ENCODE data around the gene GINM1. TPM values are rescaled to one million over a fixed set of nuclear protein-coding genes. Genes with fewer than 3 reads are reported as not detected.

GINM1 gene
- total RNA-seq, 1 donor from 2014 or later = 36.5 TPM

- TF ChIP-seq EZH2 (IDR thresholded peaks at IDR 0.05; ENCODE audit: insufficient read depth, low read length) = no peak
- TF ChIP-seq, protein P1, sequence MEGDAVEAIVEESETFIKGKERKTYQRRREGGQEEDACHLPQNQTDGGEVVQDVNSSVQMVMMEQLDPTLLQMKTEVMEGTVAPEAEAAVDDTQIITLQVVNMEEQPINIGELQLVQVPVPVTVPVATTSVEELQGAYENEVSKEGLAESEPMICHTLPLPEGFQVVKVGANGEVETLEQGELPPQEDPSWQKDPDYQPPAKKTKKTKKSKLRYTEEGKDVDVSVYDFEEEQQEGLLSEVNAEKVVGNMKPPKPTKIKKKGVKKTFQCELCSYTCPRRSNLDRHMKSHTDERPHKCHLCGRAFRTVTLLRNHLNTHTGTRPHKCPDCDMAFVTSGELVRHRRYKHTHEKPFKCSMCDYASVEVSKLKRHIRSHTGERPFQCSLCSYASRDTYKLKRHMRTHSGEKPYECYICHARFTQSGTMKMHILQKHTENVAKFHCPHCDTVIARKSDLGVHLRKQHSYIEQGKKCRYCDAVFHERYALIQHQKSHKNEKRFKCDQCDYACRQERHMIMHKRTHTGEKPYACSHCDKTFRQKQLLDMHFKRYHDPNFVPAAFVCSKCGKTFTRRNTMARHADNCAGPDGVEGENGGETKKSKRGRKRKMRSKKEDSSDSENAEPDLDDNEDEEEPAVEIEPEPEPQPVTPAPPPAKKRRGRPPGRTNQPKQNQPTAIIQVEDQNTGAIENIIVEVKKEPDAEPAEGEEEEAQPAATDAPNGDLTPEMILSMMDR (IDR thresholded peaks at IDR 0.05; ENCODE audit: insufficient read depth, low read depth, low read length) = no peak
- FAIRE-seq (no peak), DNase-seq (ENCODE audit: low read depth) (no peak)
- H3K79me2 ChIP-seq (ENCODE audit: insufficient read depth, low read length) = no peaks in the 10 kb centered on the region
- H4K20me1 ChIP-seq (ENCODE audit: insufficient read depth, low read length) = no peaks in the 10 kb centered on the region
- H3K27me3 ChIP-seq (ENCODE audit: insufficient read depth, low read length) = no peaks in the 10 kb centered on the region
- Mint-ChIP-seq H3K36me3 (ENCODE audit: low read depth, unreplicated experiment) (no peaks in the 10 kb centered on the region), H3K4me1 (ENCODE audit: low read depth, unreplicated experiment) (no peaks in the 10 kb centered on the region), H3K4me3 (ENCODE audit: unreplicated experiment) (no peak overlapping the region), H3K9me3 (ENCODE audit: unreplicated experiment) (no peaks in the 10 kb centered on the region), H3K27ac (ENCODE audit: unreplicated experiment) (no peak overlapping the region), H3K27me3 (ENCODE audit: low read depth, unreplicated experiment) (no peaks in the 10 kb centered on the region)
- H3K4me3 ChIP-seq (ENCODE audit: insufficient read depth, low read depth, low read length) = no peak overlapping the region
- H3K4me1 ChIP-seq (ENCODE audit: insufficient read depth, low read length) = no peaks in the 10 kb centered on the region
- no peaks in the 10 kb centered on the region for H3K36me3 ChIP-seq (ENCODE audit: insufficient read depth, low read length)
- H3K4me2 ChIP-seq (ENCODE audit: low read length) = no peak overlapping the region
- no peak overlapping the region for H3K9ac ChIP-seq (ENCODE audit: low read length)
- no peak overlapping the region for H3K27ac ChIP-seq (ENCODE audit: low read depth, low read length)
- H3K9me3 ChIP-seq (ENCODE audit: insufficient read depth, low read depth, low read length) = no peaks in the 10 kb centered on the region
- H2AFZ ChIP-seq (ENCODE audit: low read depth, low read length) = no peak overlapping the region
These were observed 68.1 kb downstream of the GINM1 start for GRCh38 chr6:149634315-149634714.

- FAIRE-seq (no peak), DNase-seq (ENCODE audit: low read depth) (no peak)
- H3K4me1 ChIP-seq (ENCODE audit: insufficient read depth, low read length) = no peaks in the 10 kb centered on the region
- H3K27ac ChIP-seq (ENCODE audit: low read depth, low read length) = no peak overlapping the region
- H3K36me3 Mint-ChIP-seq (ENCODE audit: low read depth, unreplicated experiment) = no peaks in the 10 kb centered on the region
- H3K79me2 ChIP-seq (ENCODE audit: insufficient read depth, low read length) = peaks cover 3% of the 10 kb centered on the region
- H3K9me3 Mint-ChIP-seq (ENCODE audit: unreplicated experiment) = no peaks in the 10 kb centered on the region
- H3K4me2 ChIP-seq (ENCODE audit: low read length) = no peak overlapping the region
- TF ChIP-seq, protein P1 (IDR thresholded peaks at IDR 0.05; ENCODE audit: insufficient read depth, low read depth, low read length) = no peak
- TF ChIP-seq EZH2 (IDR thresholded peaks at IDR 0.05; ENCODE audit: insufficient read depth, low read length) = no peak
- no peaks in the 10 kb centered on the region for H3K9me3 ChIP-seq (ENCODE audit: insufficient read depth, low read depth, low read length)
- H3K4me3 Mint-ChIP-seq (ENCODE audit: unreplicated experiment) = no peak overlapping the region
- H3K27ac Mint-ChIP-seq (ENCODE audit: unreplicated experiment) = no peak overlapping the region
- no peaks in the 10 kb centered on the region for H3K36me3 ChIP-seq (ENCODE audit: insufficient read depth, low read length)
- H3K27me3 Mint-ChIP-seq (ENCODE audit: low read depth, unreplicated experiment) = no peaks in the 10 kb centered on the region
- no peak overlapping the region for H3K4me3 ChIP-seq (ENCODE audit: insufficient read depth, low read depth, low read length)
- no peaks in the 10 kb centered on the region for H4K20me1 ChIP-seq (ENCODE audit: insufficient read depth, low read length)
- no peaks in the 10 kb centered on the region for H3K4me1 Mint-ChIP-seq (ENCODE audit: low read depth, unreplicated experiment)
- H2AFZ ChIP-seq (ENCODE audit: low read depth, low read length) = no peak overlapping the region
- no peaks in the 10 kb centered on the region for H3K27me3 ChIP-seq (ENCODE audit: insufficient read depth, low read length)
- H3K9ac ChIP-seq (ENCODE audit: low read length) = no peak overlapping the region
These were observed 69.9 kb downstream of the GINM1 start for GRCh38 chr6:149636124-149636523.

Other genes starting within 250 kb of the GINM1 start
- 81.8 and 85.7 TPM in 2 replicates for gene TAB2, start 248.7 kb upstream of the GINM1 start, total RNA-seq
- gene SUMO4, start 166.1 kb upstream of the GINM1 start, total RNA-seq = 1.4 and 1.6 TPM in 2 replicates
- 0.05 and 0.10 TPM in 2 replicates for gene ZC3H12D, start 81.4 kb upstream of the GINM1 start, total RNA-seq
- gene PPIL4, start 20.3 kb upstream of the GINM1 start, total RNA-seq = 39.2 TPM in 2 replicates
- gene KATNA1, start 82.3 kb downstream of the GINM1 start, total RNA-seq = 13.7 and 14.3 TPM in 2 replicates
- gene LATS1, start 151.7 kb downstream of the GINM1 start, total RNA-seq = 25.6 and 27.9 TPM in 2 replicates
- gene NUP43, start 180.2 kb downstream of the GINM1 start, total RNA-seq = 38.2 and 39.7 TPM in 2 replicates
- gene PCMT1, start 183.4 kb downstream of the GINM1 start, total RNA-seq = 127 TPM in 2 replicates

Data from astrocyte (in vitro differentiated cells and primary cell).